Osteoblast (primary cell): ENCODE data around the gene FCHO1. TPM values are rescaled to one million over a fixed set of nuclear protein-coding genes. Genes with fewer than 3 reads are reported as not detected.

ENCODE experiments used
- DNase-seq: peaks from one replicate; pipeline ENCODE4 v3.0.0; 2011; ENCODE audit warnings: low spot score, mixed read lengths; ENCODE audit not compliant: insufficient read length; ENCODE audit errors: missing footprints
- H2AFZ ChIP-seq: 2 replicates; pipeline ENCODE4 v1.6.0; 2011; ENCODE audit warnings: mild to moderate bottlenecking, low read length
- H3K27ac ChIP-seq: 2 replicates; pipeline ENCODE4 v1.5.1; 2011; ENCODE audit warnings: mild to moderate bottlenecking, low read depth, low read length, moderate library complexity
- H3K27me3 ChIP-seq: 2 replicates; pipeline ENCODE4 v1.6.0; 2012; ENCODE audit warnings: mild to moderate bottlenecking, control low read depth, inconsistent platforms, low read length, moderate library complexity; ENCODE audit not compliant: insufficient read depth
- H3K36me3 ChIP-seq: 2 replicates; pipeline ENCODE4 v1.5.1; 2011; ENCODE audit warnings: mild to moderate bottlenecking, low read length, control low read depth, moderate library complexity; ENCODE audit not compliant: insufficient read depth
- H3K4me1 ChIP-seq: 2 replicates; pipeline ENCODE4 v1.5.1; 2011; ENCODE audit warnings: mild to moderate bottlenecking, low read length, control low read depth, moderate library complexity; ENCODE audit not compliant: insufficient read depth
- H3K4me2 ChIP-seq: 2 replicates; pipeline ENCODE4 v1.6.0; 2011; ENCODE audit warnings: mild to moderate bottlenecking, low read length; ENCODE audit not compliant: insufficient read depth
- H3K4me3 ChIP-seq: fragments of 200-600 bp; sonication (generic); 3 replicates; pipeline ENCODE4 v1.5.1; 2012; ENCODE audit warnings: mild to moderate bottlenecking, low read length, inconsistent platforms; ENCODE audit not compliant: insufficient read depth
- H3K79me2 ChIP-seq: 2 replicates; pipeline ENCODE4 v1.6.0; 2012; ENCODE audit warnings: mild to moderate bottlenecking, low read length, control low read depth, inconsistent platforms; ENCODE audit not compliant: insufficient read depth
- H3K9me3 ChIP-seq: 2 replicates; pipeline ENCODE4 v1.5.1; 2011; ENCODE audit warnings: low read depth, low read length, control low read depth
- H4K20me1 ChIP-seq: 2 replicates; pipeline ENCODE4 v1.6.0; 2012; ENCODE audit warnings: mild to moderate bottlenecking, low read length, control low read depth; ENCODE audit not compliant: insufficient read depth
- total RNA-seq: library from RNA; depleted of rRNA; stranded (reverse); fragments of >200 nt; gene quantifications from 2 replicates; pipeline ENCODE4 v1.2.3, GENCODE V29; 2012
- TF ChIP-seq, protein P1 (sequence below): IDR thresholded peaks from 2 replicates; pipeline ENCODE4 v1.5.1; 2011; ENCODE audit warnings: mild to moderate bottlenecking, low read depth, low read length, moderate library complexity; ENCODE audit errors: extremely low read depth

The FCHO1 gene
- total RNA-seq, 1 donor = 0.72 TPM

DNA sequence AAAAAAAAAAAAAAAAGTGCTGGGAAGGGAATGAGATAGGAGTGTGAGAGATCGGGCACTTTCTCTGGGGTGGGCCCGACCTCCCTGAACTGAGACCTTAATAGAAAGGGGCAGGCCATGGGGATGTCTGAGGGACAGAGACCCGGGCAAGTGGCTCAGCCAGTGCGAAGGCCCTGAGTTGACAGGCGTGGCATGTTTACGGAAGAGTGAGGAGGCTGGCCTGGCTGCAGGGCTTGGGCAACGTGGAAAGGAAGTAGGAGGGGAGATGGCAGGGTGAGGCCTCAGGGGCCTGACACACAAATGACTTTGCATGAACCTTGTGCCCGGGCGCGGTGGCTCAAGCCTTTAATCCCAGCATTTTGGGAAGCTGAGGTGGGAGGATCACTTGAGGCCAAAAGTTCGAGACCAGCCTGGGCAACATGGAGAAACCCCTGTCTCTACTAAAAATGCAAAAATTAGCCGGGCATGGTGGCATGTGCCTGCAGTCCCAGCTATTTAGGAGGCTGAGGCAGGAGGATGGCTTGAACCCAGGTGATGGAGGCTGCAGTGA lies 13.9 kb downstream of the FCHO1 start:
- Histone ChIP-seq H3K27ac (no peak overlapping the region), H3K27me3 (no peaks in the 10 kb centered on the region), H3K9me3 (no peaks in the 10 kb centered on the region), H3K4me3 (no peak overlapping the region), H3K79me2 (no peaks in the 10 kb centered on the region), H4K20me1 (no peaks in the 10 kb centered on the region), H3K4me1 (peaks cover 6% of the 10 kb centered on the region), H2AFZ (no peak overlapping the region), H3K4me2 (no peak overlapping the region), H3K36me3 (no peaks in the 10 kb centered on the region)
- TF ChIP-seq, protein P1, sequence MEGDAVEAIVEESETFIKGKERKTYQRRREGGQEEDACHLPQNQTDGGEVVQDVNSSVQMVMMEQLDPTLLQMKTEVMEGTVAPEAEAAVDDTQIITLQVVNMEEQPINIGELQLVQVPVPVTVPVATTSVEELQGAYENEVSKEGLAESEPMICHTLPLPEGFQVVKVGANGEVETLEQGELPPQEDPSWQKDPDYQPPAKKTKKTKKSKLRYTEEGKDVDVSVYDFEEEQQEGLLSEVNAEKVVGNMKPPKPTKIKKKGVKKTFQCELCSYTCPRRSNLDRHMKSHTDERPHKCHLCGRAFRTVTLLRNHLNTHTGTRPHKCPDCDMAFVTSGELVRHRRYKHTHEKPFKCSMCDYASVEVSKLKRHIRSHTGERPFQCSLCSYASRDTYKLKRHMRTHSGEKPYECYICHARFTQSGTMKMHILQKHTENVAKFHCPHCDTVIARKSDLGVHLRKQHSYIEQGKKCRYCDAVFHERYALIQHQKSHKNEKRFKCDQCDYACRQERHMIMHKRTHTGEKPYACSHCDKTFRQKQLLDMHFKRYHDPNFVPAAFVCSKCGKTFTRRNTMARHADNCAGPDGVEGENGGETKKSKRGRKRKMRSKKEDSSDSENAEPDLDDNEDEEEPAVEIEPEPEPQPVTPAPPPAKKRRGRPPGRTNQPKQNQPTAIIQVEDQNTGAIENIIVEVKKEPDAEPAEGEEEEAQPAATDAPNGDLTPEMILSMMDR = no peak
- DNase-seq = peak; percentile 70

DNA sequence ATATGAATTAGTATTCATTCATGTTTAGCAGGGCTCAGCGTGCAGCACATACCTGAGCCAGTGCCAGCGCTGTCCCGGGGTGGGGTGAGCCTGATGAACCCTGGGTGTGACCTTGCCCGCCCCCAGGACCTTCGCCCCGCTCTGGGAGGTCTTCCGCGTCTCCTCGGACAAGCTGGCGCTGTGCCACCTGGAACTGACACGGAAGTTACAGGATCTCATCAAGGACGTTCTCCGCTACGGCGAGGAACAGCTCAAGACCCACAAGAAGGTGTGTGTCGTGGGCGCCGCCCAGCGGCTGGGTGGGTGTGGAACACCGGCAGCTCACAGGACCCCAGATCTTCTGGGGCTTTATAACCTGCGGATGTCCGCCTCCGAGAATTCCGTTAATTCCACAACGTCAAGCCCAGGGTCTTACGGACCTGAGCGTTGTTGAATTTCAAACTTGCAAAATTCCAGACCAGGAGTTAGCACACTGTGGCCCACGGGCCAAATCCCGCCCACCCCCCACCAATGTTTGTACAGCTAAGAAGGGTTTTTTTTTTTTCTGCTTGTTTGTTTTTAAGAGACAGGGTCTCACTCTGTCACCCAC lies 15.4 kb downstream of the FCHO1 start:
- peak overlapping the region; percentile 72 for H3K4me2 ChIP-seq
- H3K4me1 ChIP-seq = peaks cover 6% of the 10 kb centered on the region
- H3K4me3 ChIP-seq = peak overlapping the region; percentile 51
- no peak overlapping the region for H3K27ac ChIP-seq
- H3K36me3 ChIP-seq = no peaks in the 10 kb centered on the region
- TF ChIP-seq, protein P1 = peak; percentile 84
- H3K27me3 ChIP-seq = no peaks in the 10 kb centered on the region
- no peaks in the 10 kb centered on the region for H4K20me1 ChIP-seq
- peak overlapping the region; percentile 86 for H2AFZ ChIP-seq
- no peaks in the 10 kb centered on the region for H3K79me2 ChIP-seq
- H3K9me3 ChIP-seq = no peaks in the 10 kb centered on the region
- peak; percentile 88 for DNase-seq

DNA sequence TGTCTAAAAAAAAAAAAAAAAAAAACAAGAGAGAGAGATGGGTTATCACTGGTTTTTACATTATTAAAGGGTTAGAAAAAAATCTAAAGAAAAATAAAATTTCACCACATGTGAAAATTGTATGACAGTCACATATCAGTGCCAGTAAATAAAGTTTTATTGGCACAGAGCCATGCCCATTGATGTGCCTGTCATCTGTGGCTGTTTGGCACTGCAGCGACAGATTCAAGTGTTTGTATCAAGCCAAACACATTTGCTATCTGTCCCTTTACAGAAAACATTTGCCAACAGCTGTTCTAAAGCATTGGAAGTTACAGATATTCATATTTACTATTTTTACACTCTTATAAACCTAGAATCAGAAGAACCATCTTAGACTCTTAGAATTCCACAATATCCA lies 16.3 kb downstream of the FCHO1 start:
- no peak for DNase-seq
- Histone ChIP-seq H3K4me2 (no peak overlapping the region), H3K36me3 (no peaks in the 10 kb centered on the region), H3K79me2 (no peaks in the 10 kb centered on the region), H3K9me3 (no peaks in the 10 kb centered on the region), H2AFZ (no peak overlapping the region), H3K4me3 (no peak overlapping the region), H3K4me1 (peaks cover 6% of the 10 kb centered on the region), H4K20me1 (no peaks in the 10 kb centered on the region), H3K27me3 (no peaks in the 10 kb centered on the region), H3K27ac (no peak overlapping the region)
- TF ChIP-seq, protein P1 = no peak

DNA sequence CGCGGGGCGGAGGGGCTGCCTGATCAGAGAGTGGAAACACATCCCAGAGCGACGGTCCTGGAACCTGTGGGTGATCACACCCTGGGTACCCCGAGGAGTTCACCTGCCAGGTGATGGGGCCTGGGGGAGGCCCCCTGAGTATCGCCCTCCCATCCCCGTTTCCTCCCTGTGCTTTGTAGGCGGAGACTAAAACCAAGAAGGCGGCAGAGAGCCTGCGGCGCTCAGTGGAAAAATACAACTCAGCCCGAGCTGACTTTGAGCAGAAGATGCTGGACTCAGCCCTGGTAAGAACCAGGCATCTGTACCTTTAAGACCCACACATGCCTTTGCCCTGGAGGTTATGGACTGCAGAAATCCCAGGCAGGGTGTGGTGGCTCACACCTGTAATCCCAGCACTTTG lies 19.3 kb downstream of the FCHO1 start:
- H3K27me3 ChIP-seq = no peaks in the 10 kb centered on the region
- H3K4me1 ChIP-seq = peaks cover 6% of the 10 kb centered on the region
- H4K20me1 ChIP-seq = no peaks in the 10 kb centered on the region
- TF ChIP-seq, protein P1 = no peak
- no peak for DNase-seq
- no peak overlapping the region for H3K4me3 ChIP-seq
- H2AFZ ChIP-seq = no peak overlapping the region
- H3K79me2 ChIP-seq = no peaks in the 10 kb centered on the region
- H3K27ac ChIP-seq = no peak overlapping the region
- no peaks in the 10 kb centered on the region for H3K9me3 ChIP-seq
- no peaks in the 10 kb centered on the region for H3K36me3 ChIP-seq
- no peak overlapping the region for H3K4me2 ChIP-seq
